ENCODE results near the gene ZC3H4. TPM values are rescaled to one million over a fixed set of nuclear protein-coding genes. Genes with fewer than 3 reads are reported as not detected.

ZC3H4 gene
- total RNA-seq, 1 experiment from 2014 or later = 42.7 TPM

DNA sequence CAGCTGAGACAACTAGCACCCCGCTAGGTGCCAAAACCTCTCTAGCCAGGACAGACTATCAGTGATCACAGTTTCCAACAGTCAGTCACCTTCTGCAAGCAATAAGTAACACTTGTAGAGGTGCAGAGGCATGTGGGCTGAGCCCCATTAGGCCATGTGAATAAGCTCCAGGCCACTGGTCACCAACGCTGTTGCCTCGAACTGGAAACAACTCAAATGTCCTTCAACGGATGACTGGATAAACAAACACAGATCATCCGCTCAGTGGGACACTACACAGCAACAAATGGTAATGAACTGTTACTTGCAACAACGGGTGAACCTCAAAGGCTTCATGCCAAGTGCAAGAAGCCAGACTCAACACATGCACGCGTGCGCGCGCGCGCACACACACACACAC lies 37.6 kb downstream of the ZC3H4 start:
- Histone ChIP-seq H3K36me3 (ENCODE audit: control insufficient read depth, insufficient read depth, low read length) (no peaks in the 10 kb centered on the region), H3K27ac (ENCODE audit: low read length) (no peak overlapping the region), H3K27me3 (ENCODE audit: control insufficient read depth, insufficient read depth, low read length) (no peaks in the 10 kb centered on the region), H3K9me3 (ENCODE audit: control insufficient read depth, insufficient read depth, low read depth, low read length) (no peaks in the 10 kb centered on the region), H3K4me1 (ENCODE audit: control insufficient read depth, insufficient read depth, low read length) (peaks cover 6% of the 10 kb centered on the region; the same call in 1 of the 2 replicates), H3K4me3 (ENCODE audit: low read depth in 2 of 2, low read length in 2 of 2) (no peak overlapping the region)
- intact Hi-C loops (cut with micrococcal nuclease; ENCODE audit: unreplicated experiment) = loop anchor here (5.0 kb wide), 1 partner anchor 46 kb away; no protein-coding TSS in a partner anchor
- in situ Hi-C loops (cut with HindIII; ENCODE audit: low pct_unique_long_range_greater_than_20kb, low sequenced_read_pairs) = no loop called here
- POLR2A ChIA-PET = interaction anchor here (0.5 kb wide), 1 partner anchor 161 kb away, joined by 4 read pairs; no protein-coding TSS in a partner anchor
- DNase-seq (ENCODE audit: low read depth, low spot score) (no peak), ATAC-seq (no peak)
- TF ChIP-seq, protein P1, sequence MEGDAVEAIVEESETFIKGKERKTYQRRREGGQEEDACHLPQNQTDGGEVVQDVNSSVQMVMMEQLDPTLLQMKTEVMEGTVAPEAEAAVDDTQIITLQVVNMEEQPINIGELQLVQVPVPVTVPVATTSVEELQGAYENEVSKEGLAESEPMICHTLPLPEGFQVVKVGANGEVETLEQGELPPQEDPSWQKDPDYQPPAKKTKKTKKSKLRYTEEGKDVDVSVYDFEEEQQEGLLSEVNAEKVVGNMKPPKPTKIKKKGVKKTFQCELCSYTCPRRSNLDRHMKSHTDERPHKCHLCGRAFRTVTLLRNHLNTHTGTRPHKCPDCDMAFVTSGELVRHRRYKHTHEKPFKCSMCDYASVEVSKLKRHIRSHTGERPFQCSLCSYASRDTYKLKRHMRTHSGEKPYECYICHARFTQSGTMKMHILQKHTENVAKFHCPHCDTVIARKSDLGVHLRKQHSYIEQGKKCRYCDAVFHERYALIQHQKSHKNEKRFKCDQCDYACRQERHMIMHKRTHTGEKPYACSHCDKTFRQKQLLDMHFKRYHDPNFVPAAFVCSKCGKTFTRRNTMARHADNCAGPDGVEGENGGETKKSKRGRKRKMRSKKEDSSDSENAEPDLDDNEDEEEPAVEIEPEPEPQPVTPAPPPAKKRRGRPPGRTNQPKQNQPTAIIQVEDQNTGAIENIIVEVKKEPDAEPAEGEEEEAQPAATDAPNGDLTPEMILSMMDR (IDR thresholded peaks at IDR 0.05) = no peak
- TF ChIP-seq TCF7L2 (IDR thresholded peaks at IDR 0.05; ENCODE audit: low read depth, low read length) (no peak), SIN3A (IDR thresholded peaks at IDR 0.05; ENCODE audit: borderline replicate concordance, insufficient read depth, low read depth, low read length) (no peak), REST (IDR thresholded peaks at IDR 0.05; ENCODE audit: insufficient read depth in 1 of 2, low read depth in 2 of 2, low read length in 1 of 2) (no peak), POLR2AphosphoS5 (IDR thresholded peaks at IDR 0.05; ENCODE audit: low read depth, low read length) (no peak)
- no TSS peak for BruUV-seq (replicated peaks)
- CTCF ChIA-PET = interaction anchor here (0.5 kb wide), 2 partner anchors 13 to 48 kb away, joined by 3 to 4 read pairs; no protein-coding TSS in a partner anchor

GRCh38 chr19:47075179-47075810 lies 38.3 kb downstream of the ZC3H4 start:
- no TSS peak for BruUV-seq (replicated peaks)
- H3K36me3 ChIP-seq (ENCODE audit: control insufficient read depth, insufficient read depth, low read length) = no peaks in the 10 kb centered on the region
- H3K27ac ChIP-seq (ENCODE audit: low read length) = no peak overlapping the region
- DNase-seq (ENCODE audit: low read depth, low spot score) (no peak), ATAC-seq (no peak)
- ChIA-PET POLR2A (no interaction called here), CTCF (no interaction called here)
- TF ChIP-seq POLR2AphosphoS5 (IDR thresholded peaks at IDR 0.05; ENCODE audit: low read depth, low read length) = no peak
- TF ChIP-seq SIN3A (IDR thresholded peaks at IDR 0.05; ENCODE audit: borderline replicate concordance, insufficient read depth, low read depth, low read length) = no peak
- TF ChIP-seq, protein P1 (IDR thresholded peaks at IDR 0.05) = no peak
- TF ChIP-seq TCF7L2 (IDR thresholded peaks at IDR 0.05; ENCODE audit: low read depth, low read length) = no peak
- TF ChIP-seq REST (IDR thresholded peaks at IDR 0.05; ENCODE audit: insufficient read depth in 1 of 2, low read depth in 2 of 2, low read length in 1 of 2) = no peak
- no peak overlapping the region for H3K4me3 ChIP-seq (ENCODE audit: low read depth in 2 of 2, low read length in 2 of 2)
- H3K4me1 ChIP-seq (ENCODE audit: control insufficient read depth, insufficient read depth, low read length) = peaks cover 6% of the 10 kb centered on the region; the same call in 1 of the 2 replicates
- no peaks in the 10 kb centered on the region for H3K9me3 ChIP-seq (ENCODE audit: control insufficient read depth, insufficient read depth, low read depth, low read length)
- no peaks in the 10 kb centered on the region for H3K27me3 ChIP-seq (ENCODE audit: control insufficient read depth, insufficient read depth, low read length)
- in situ Hi-C loops (cut with HindIII; ENCODE audit: low pct_unique_long_range_greater_than_20kb, low sequenced_read_pairs) (no loop called here), intact Hi-C loops (cut with micrococcal nuclease; ENCODE audit: unreplicated experiment) (loop anchor here (5.0 kb wide), 1 partner anchor 47 kb away; no protein-coding TSS in a partner anchor)
